Bronchial epithelial cell (primary cell): Measurements from ENCODE around the gene SARS1. TPM values are rescaled to one million over a fixed set of nuclear protein-coding genes. Genes with fewer than 3 reads are reported as not detected.

Experiments
- DNase-seq: peaks from one replicate; pipeline ENCODE4 v3.0.0-alpha.2; 2010; ENCODE audit warnings: low read depth
- FAIRE-seq: peaks from 2 replicates; lab custom pipeline; 2011; peaks lifted over from hg19 to GRCh38; lab: Jason Lieb, UNC
- H3K27me3 ChIP-seq: 2 replicates; pipeline ENCODE4 v1.5.1; 2011; ENCODE audit warnings: low read length; ENCODE audit not compliant: control insufficient read depth, insufficient read depth
- H3K36me3 ChIP-seq: 2 replicates; pipeline ENCODE4 v1.5.1; 2011; ENCODE audit warnings: low read length; ENCODE audit not compliant: control insufficient read depth, insufficient read depth
- H3K4me3 ChIP-seq: 2 replicates; pipeline ENCODE4 v1.5.1; 2011; ENCODE audit warnings: mild to moderate bottlenecking, low read depth, low read length, control low read depth
- total RNA-seq: library from RNA; depleted of rRNA; stranded (reverse); fragments of >200 nt; gene quantifications from 2 replicates; pipeline ENCODE4 v1.2.1, GENCODE V29; 2014
- TF ChIP-seq, protein P1 (sequence below): IDR thresholded peaks from 2 replicates; pipeline ENCODE4 v1.5.1; 2011; ENCODE audit warnings: mild to moderate bottlenecking, moderate library complexity, low read length, control low read depth, inconsistent platforms; ENCODE audit not compliant: insufficient read depth, severe bottlenecking

SARS1 gene
- total RNA-seq, 1 donor from 2014 or later: 572 TPM

- peak; percentile 99 for DNase-seq
- no peak overlapping the region for H3K4me3 ChIP-seq
- H3K27me3 ChIP-seq: no peaks in the 10 kb centered on the region
- no peak for FAIRE-seq
- peaks cover 21% of the 10 kb centered on the region for H3K36me3 ChIP-seq
- TF ChIP-seq, protein P1, sequence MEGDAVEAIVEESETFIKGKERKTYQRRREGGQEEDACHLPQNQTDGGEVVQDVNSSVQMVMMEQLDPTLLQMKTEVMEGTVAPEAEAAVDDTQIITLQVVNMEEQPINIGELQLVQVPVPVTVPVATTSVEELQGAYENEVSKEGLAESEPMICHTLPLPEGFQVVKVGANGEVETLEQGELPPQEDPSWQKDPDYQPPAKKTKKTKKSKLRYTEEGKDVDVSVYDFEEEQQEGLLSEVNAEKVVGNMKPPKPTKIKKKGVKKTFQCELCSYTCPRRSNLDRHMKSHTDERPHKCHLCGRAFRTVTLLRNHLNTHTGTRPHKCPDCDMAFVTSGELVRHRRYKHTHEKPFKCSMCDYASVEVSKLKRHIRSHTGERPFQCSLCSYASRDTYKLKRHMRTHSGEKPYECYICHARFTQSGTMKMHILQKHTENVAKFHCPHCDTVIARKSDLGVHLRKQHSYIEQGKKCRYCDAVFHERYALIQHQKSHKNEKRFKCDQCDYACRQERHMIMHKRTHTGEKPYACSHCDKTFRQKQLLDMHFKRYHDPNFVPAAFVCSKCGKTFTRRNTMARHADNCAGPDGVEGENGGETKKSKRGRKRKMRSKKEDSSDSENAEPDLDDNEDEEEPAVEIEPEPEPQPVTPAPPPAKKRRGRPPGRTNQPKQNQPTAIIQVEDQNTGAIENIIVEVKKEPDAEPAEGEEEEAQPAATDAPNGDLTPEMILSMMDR: no peak
These were observed 43.4 kb downstream of the SARS1 start for GRCh38 chr1:109256971-109257681.

- peaks cover 17% of the 10 kb centered on the region for H3K36me3 ChIP-seq
- no peak overlapping the region for H3K4me3 ChIP-seq
- no peaks in the 10 kb centered on the region for H3K27me3 ChIP-seq
- DNase-seq: no peak
- TF ChIP-seq, protein P1: no peak
- FAIRE-seq: no peak
These were observed 44.1 kb downstream of the SARS1 start for GRCh38 chr1:109257682-109258421.

DNA sequence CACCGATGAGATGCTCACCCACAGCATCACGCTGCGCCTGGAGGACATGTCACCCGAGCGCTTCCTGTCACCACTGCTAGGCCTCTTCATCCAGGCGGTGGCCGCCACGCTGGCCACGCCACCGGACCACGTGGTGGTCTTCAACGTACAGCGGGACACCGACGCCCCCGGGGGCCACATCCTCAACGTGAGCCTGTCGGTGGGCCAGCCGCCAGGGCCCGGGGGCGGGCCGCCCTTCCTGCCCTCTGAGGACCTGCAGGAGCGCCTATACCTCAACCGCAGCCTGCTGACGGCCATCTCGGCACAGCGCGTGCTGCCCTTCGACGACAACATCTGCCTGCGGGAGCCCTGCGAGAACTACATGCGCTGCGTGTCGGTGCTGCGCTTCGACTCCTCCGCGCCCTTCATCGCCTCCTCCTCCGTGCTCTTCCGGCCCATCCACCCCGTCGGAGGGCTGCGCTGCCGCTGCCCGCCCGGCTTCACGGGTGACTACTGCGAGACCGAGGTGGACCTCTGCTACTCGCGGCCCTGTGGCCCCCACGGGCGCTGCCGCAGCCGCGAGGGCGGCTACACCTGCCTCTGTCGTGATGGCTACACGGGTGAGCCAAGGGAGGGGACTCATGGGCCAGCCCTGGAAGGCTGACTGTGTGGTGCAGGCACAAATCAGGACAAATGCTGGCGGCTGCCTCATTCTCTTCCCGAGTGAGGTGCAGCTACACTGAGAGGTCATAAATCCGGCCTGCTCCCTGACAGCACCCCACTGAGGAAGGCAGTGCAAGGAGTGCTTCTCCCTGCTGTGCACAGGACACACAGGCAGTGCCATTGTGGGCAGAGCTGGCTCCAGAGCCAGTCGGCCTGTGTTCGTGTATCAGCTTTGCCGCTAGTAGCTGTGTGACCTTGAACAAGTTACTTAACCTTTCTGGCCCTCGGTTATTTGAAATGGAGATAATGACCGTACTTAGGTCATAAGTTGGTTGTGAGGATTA lies 45.1 kb downstream of the SARS1 start:
- TF ChIP-seq, protein P1: no peak
- DNase-seq: no peak
- no peak for FAIRE-seq
- peaks cover 20% of the 10 kb centered on the region for H3K36me3 ChIP-seq
- H3K27me3 ChIP-seq: no peaks in the 10 kb centered on the region
- H3K4me3 ChIP-seq: no peak overlapping the region

DNA sequence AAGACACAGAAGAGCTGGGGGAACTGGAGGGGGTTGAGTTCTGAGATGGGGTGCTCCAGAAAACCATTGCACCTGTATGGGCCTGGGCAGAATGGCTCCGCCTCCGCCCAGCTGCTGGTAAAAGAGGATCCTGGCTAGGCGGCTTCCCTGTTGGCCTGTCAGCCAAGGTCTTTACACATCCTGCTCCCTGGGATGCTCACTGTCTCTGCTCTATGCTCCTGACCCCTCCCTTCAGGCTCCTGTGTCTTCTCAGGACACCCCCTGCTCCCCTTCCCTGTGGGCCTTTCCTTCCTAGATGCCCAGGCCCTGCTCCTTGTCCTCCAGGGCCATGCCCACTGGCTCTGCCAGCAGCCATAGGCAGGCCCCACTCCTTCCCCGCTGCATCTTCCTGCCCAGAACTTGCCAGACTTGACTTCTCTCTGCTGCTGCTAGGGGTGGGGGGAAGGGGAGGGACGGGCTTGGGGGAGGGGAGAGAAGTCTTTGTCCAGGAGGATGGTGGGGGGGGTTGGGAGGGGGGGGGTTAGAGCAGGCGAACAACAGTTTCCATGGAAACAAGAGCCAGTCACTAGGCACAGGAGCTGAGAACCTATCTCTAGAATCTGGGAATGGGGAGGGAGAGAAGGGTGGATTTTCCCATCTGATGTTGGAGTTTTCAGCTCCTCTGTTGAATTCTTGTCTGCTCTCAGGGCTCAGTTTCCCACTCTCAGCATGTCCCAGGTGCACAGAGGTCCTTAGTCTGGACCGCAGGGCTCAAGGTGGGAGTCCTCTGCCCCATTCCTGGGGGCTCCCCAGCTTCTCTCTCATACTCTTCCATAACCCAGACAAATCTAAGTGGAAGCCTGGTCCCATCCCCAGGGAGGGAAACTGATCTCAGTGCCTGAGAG lies 46.2 kb downstream of the SARS1 start:
- TF ChIP-seq, protein P1: no peak
- Histone ChIP-seq H3K4me3 (no peak overlapping the region), H3K36me3 (peaks cover 30% of the 10 kb centered on the region), H3K27me3 (no peaks in the 10 kb centered on the region)
- DNase-seq (no peak), FAIRE-seq (no peak)

- TF ChIP-seq, protein P1: no peak
- Histone ChIP-seq H3K36me3 (peaks cover 37% of the 10 kb centered on the region), H3K27me3 (no peaks in the 10 kb centered on the region), H3K4me3 (no peak overlapping the region)
- DNase-seq (no peak), FAIRE-seq (no peak)
These were observed 47.3 kb downstream of the SARS1 start for GRCh38 chr1:109261006-109261405.
